SK-N-MC (cell line): ENCODE results near the gene ATG16L2.

Source experiments
- DNase-seq: peaks from one replicate; pipeline ENCODE4 v3.0.0-alpha.2; 2011; ENCODE audit warnings: low read depth, low spot score
- H3K27ac ChIP-seq: fragments of 200-600 bp; sonication (generic); 2 replicates; pipeline ENCODE4 v1.5.1; 2016; ENCODE audit warnings: mixed run types
- H3K36me3 ChIP-seq: fragments of 200-600 bp; sonication (generic); 2 replicates; pipeline ENCODE4 v1.6.1; 2017; ENCODE audit warnings: antibody characterized with exemption, low read length, mixed read lengths; ENCODE audit not compliant: insufficient read depth
- H3K4me3 ChIP-seq: fragments of 200-600 bp; sonication (generic); 2 replicates; pipeline ENCODE4 v1.5.1; 2016
- H3K9ac ChIP-seq: fragments of 200-600 bp; sonication (generic); 2 replicates; pipeline ENCODE4 v1.8.0; 2017; ENCODE audit warnings: mixed run types, mixed read lengths; ENCODE audit not compliant: insufficient read length
- H3K9me3 ChIP-seq: fragments of 200-600 bp; sonication (generic); 2 replicates; pipeline ENCODE4 v1.6.1; 2017; ENCODE audit warnings: low read depth, mild to moderate bottlenecking, antibody characterized with exemption, low read length, moderate library complexity, mixed read lengths
- EZH2 ChIP-seq: fragments of 200-600 bp; sonication (generic); IDR thresholded peaks from one replicate; pipeline ENCODE4 v1.6.1; 2017; ENCODE audit warnings: antibody characterized with exemption
- FOXP2 ChIP-seq: optimal IDR thresholded peaks from 2 replicates; pipeline ENCODE3; 2011; ENCODE audit warnings: mild to moderate bottlenecking, moderate library complexity; ENCODE audit not compliant: insufficient read depth; ENCODE audit errors: extremely low read length, control extremely low read depth
- POLR2AphosphoS5 ChIP-seq: IDR thresholded peaks from 2 replicates; pipeline ENCODE4 v1.6.1; 2012; ENCODE audit warnings: mild to moderate bottlenecking, low read depth, low read length, borderline replicate concordance

The ATG16L2 gene

GRCh38 chr11:72831521-72832300 is 17.5 kb downstream of the ATG16L2 start:
- DNase-seq, result no peak
- no peak for TF ChIP-seq FOXP2
- TF ChIP-seq POLR2AphosphoS5, result no peak; the same call in 1 of the 2 replicates
- TF ChIP-seq EZH2, result no peak
- Histone ChIP-seq H3K27ac (no peak overlapping the region), H3K9ac (peak overlapping the region; percentile 20), H3K36me3 (peaks cover under 1% of the 10 kb centered on the region), H3K9me3 (no peaks in the 10 kb centered on the region), H3K4me3 (no peak overlapping the region)

- H3K4me3 ChIP-seq, result no peak overlapping the region
- H3K9me3 ChIP-seq, result no peaks in the 10 kb centered on the region
- H3K36me3 ChIP-seq, result peaks cover 8% of the 10 kb centered on the region
- H3K9ac ChIP-seq, result peak overlapping the region; percentile 20
- H3K27ac ChIP-seq, result no peak overlapping the region
- DNase-seq, result no peak
- TF ChIP-seq POLR2AphosphoS5, result no peak
- no peak for TF ChIP-seq FOXP2
- TF ChIP-seq EZH2, result no peak
These were observed 18.3 kb downstream of the ATG16L2 start for GRCh38 chr11:72832301-72833082.

- H3K9ac ChIP-seq, result no peak overlapping the region
- no peak for TF ChIP-seq EZH2
- no peak for TF ChIP-seq FOXP2
- no peak for TF ChIP-seq POLR2AphosphoS5
- no peak overlapping the region for H3K27ac ChIP-seq
- no peaks in the 10 kb centered on the region for H3K9me3 ChIP-seq
- H3K4me3 ChIP-seq, result no peak overlapping the region
- DNase-seq, result no peak
- peaks cover 16% of the 10 kb centered on the region for H3K36me3 ChIP-seq
These were observed 19.0 kb downstream of the ATG16L2 start for GRCh38 chr11:72833083-72833733.

- no peak for DNase-seq
- Histone ChIP-seq H3K27ac (no peak overlapping the region), H3K4me3 (no peak overlapping the region), H3K36me3 (peaks cover 23% of the 10 kb centered on the region), H3K9me3 (no peaks in the 10 kb centered on the region), H3K9ac (no peak overlapping the region)
- TF ChIP-seq FOXP2 (no peak), EZH2 (no peak), POLR2AphosphoS5 (no peak)
These were observed 19.7 kb downstream of the ATG16L2 start for GRCh38 chr11:72833811-72834493.

- TF ChIP-seq POLR2AphosphoS5 (no peak), FOXP2 (no peak), EZH2 (no peak)
- H3K36me3 ChIP-seq, result peaks cover 33% of the 10 kb centered on the region
- no peaks in the 10 kb centered on the region for H3K9me3 ChIP-seq
- no peak overlapping the region for H3K9ac ChIP-seq
- DNase-seq, result no peak
- no peak overlapping the region for H3K27ac ChIP-seq
- no peak overlapping the region for H3K4me3 ChIP-seq
These were observed 20.7 kb downstream of the ATG16L2 start for GRCh38 chr11:72834905-72835304.

- H3K9ac ChIP-seq, result no peak overlapping the region
- no peak overlapping the region for H3K27ac ChIP-seq
- H3K4me3 ChIP-seq, result no peak overlapping the region
- no peaks in the 10 kb centered on the region for H3K9me3 ChIP-seq
- H3K36me3 ChIP-seq, result peaks cover 45% of the 10 kb centered on the region
- TF ChIP-seq EZH2, result no peak
- no peak for TF ChIP-seq POLR2AphosphoS5
- TF ChIP-seq FOXP2, result no peak
- DNase-seq, result no peak
These were observed 21.9 kb downstream of the ATG16L2 start for GRCh38 chr11:72836111-72836510.

GRCh38 chr11:72838691-72839305 is 24.6 kb downstream of the ATG16L2 start:
- no peak overlapping the region for H3K27ac ChIP-seq
- H3K9ac ChIP-seq, result no peak overlapping the region
- no peak for DNase-seq
- peaks cover 69% of the 10 kb centered on the region for H3K36me3 ChIP-seq
- no peak for TF ChIP-seq FOXP2
- no peak for TF ChIP-seq EZH2
- TF ChIP-seq POLR2AphosphoS5, result no peak
- H3K4me3 ChIP-seq, result no peak overlapping the region
- no peaks in the 10 kb centered on the region for H3K9me3 ChIP-seq
